GM12891 (cell line): ENCODE data around the gene DNASE2.

ENCODE experiments used
- DNase-seq: peaks from one replicate; pipeline ENCODE4 v3.0.0; 2011; ENCODE audit warnings: low spot score; ENCODE audit not compliant: insufficient read length
- FAIRE-seq: peaks from 2 replicates; lab custom pipeline; 2011; peaks lifted over from hg19 to GRCh38; lab: Jason Lieb, UNC
- PAX5 ChIP-seq: IDR thresholded peaks from 2 replicates; pipeline ENCODE4 v1.6.1; 2011; ENCODE audit warnings: low read length, moderate library complexity, mild to moderate bottlenecking; ENCODE audit not compliant: insufficient read depth, severe bottlenecking
- POLR2A ChIP-seq: IDR thresholded peaks from 2 replicates; pipeline ENCODE4 v1.6.1; 2011; ENCODE audit warnings: low read depth, low read length, control low read depth
- POLR2AphosphoS5 ChIP-seq: IDR thresholded peaks from 2 replicates; pipeline ENCODE4 v1.6.1; 2011; ENCODE audit warnings: low read depth, low read length, control low read depth
- POU2F2 ChIP-seq: IDR thresholded peaks from 2 replicates; pipeline ENCODE4 v1.6.1; 2011; ENCODE audit warnings: low read depth, mild to moderate bottlenecking, control low read depth, low read length, moderate library complexity
- SPI1 ChIP-seq: IDR thresholded peaks from 2 replicates; pipeline ENCODE4 v1.6.1; 2011; ENCODE audit warnings: low read depth, low read length, control low read depth
- TAF1 ChIP-seq: IDR thresholded peaks from 2 replicates; pipeline ENCODE4 v1.6.1; 2011; ENCODE audit warnings: low read depth, low read length, control low read depth

Gene DNASE2

GRCh38 chr19:12886651-12886968 is 5.4 kb upstream of the DNASE2 start:
- FAIRE-seq (no peak), DNase-seq (no peak)
- TF ChIP-seq PAX5 (no peak), TAF1 (no peak), POU2F2 (no peak), POLR2AphosphoS5 (no peak), SPI1 (no peak), POLR2A (no peak)

- FAIRE-seq = no peak
- no peak for DNase-seq
- TF ChIP-seq POLR2AphosphoS5 = no peak
- no peak for TF ChIP-seq PAX5
Observed at GRCh38 chr19:12885749-12886650, 4.8 kb upstream of the DNASE2 start.

GRCh38 chr19:12884926-12885748 is 3.9 kb upstream of the DNASE2 start:
- peak; percentile 78 for DNase-seq
- TF ChIP-seq POLR2A (no peak), POLR2AphosphoS5 (no peak), TAF1 (no peak), SPI1 (no peak), POU2F2 (no peak), PAX5 (no peak)
- FAIRE-seq = peak; percentile 98

GRCh38 chr19:12884627-12884925 is 3.3 kb upstream of the DNASE2 start:
- no peak for FAIRE-seq
- no peak for DNase-seq
- no peak for TF ChIP-seq POU2F2
- no peak for TF ChIP-seq POLR2A
- no peak for TF ChIP-seq POLR2AphosphoS5
- TF ChIP-seq SPI1 = no peak
- no peak for TF ChIP-seq PAX5
- TF ChIP-seq TAF1 = no peak

GRCh38 chr19:12884202-12884601 is 3.0 kb upstream of the DNASE2 start:
- DNase-seq = no peak
- TF ChIP-seq POLR2AphosphoS5 (no peak), PAX5 (no peak), POLR2A (no peak), POU2F2 (no peak), SPI1 (no peak)
- peak; percentile 54 for FAIRE-seq

- FAIRE-seq = no peak
- TF ChIP-seq TAF1 (no peak), SPI1 (no peak), POU2F2 (no peak), POLR2A (no peak), PAX5 (no peak), POLR2AphosphoS5 (no peak)
- DNase-seq = no peak
Observed at GRCh38 chr19:12882589-12882988, 1.3 kb upstream of the DNASE2 start.

- FAIRE-seq (no peak), DNase-seq (no peak)
- TF ChIP-seq POLR2AphosphoS5 = no peak
- no peak for TF ChIP-seq TAF1
- TF ChIP-seq POLR2A = no peak
- TF ChIP-seq PAX5 = no peak
- TF ChIP-seq POU2F2 = no peak
- TF ChIP-seq SPI1 = no peak
Observed at GRCh38 chr19:12880551-12881171, 588 bp downstream of the DNASE2 start.

GRCh38 chr19:12875086-12875485 is 6.2 kb downstream of the DNASE2 start:
- TF ChIP-seq TAF1 (no peak), SPI1 (no peak), PAX5 (no peak), POLR2AphosphoS5 (no peak), POLR2A (no peak), POU2F2 (no peak)
- no peak for DNase-seq
- FAIRE-seq = no peak

- DNase-seq (no peak), FAIRE-seq (no peak)
- TF ChIP-seq POU2F2 = no peak
- no peak for TF ChIP-seq TAF1
- TF ChIP-seq SPI1 = no peak
- TF ChIP-seq POLR2A = no peak
- TF ChIP-seq PAX5 = no peak
- no peak for TF ChIP-seq POLR2AphosphoS5
Observed at GRCh38 chr19:12873891-12874745, 7.1 kb downstream of the DNASE2 start.
